Hematopoietic multipotent progenitor cell (in vitro differentiated cells): Measurements from ENCODE around the gene DTX4. TPM values are rescaled to one million over a fixed set of nuclear protein-coding genes. Genes with fewer than 3 reads are reported as not detected.

Experiments
- DNase-seq, 3 donors: peaks; one replicate each; pipeline ENCODE4 v3.0.0-alpha.2; 2011 to 2015; ENCODE audit warnings: low read depth in 2 of 3, low spot score in 2 of 3
- total RNA-seq: library from RNA; depleted of rRNA; stranded (reverse); fragments of >200 nt; gene quantifications from one replicate; pipeline ENCODE4 v1.2.3, GENCODE V29; 2012

DTX4 gene
- total RNA-seq, 1 donor = 0.54 TPM

DNA sequence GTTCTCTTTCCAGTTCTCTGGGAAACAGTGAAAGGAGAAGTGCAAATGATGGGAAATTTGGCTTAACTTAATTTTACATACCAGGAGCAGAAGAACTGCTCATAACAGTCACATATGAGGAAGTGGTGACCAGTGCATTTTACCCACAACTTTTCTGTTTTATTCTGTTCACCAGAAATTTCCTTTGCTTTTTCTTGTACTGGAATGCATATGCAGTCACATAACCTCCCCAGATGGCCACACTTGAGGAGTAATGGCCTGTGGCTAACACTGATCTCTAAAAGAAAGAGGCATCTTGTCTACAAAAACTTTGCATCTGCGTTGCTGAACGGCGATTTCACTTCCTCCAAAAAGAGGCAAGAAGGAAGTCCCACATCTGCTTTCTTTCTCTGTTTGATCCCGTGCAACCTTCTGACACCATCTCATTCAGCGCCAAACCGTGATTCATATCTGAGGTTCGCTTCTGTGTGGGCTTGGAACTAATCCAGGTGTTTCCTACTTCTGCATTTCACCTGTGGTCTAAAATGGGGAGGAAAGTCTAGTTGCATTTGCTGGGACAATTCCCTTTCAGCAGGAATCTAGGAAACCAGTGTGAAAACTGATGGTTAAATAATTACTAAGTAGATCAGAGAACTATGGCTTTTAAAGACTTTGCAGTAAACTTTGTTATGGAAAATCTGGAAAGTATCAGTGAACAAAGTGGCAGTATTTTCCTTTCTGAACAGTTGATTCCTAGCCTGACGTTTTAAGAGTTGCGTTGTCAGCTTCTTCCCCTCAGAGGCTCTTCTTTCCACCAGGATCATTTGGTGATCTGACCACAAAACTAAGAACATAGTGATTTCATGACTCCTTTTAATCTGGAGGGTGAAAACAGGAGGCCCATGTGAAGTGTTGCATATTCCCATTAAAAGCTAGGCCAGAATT is 45.0 kb downstream of the DTX4 start:
- peak in 2 of 3 donors; percentile 86 to 92 for DNase-seq

DNA sequence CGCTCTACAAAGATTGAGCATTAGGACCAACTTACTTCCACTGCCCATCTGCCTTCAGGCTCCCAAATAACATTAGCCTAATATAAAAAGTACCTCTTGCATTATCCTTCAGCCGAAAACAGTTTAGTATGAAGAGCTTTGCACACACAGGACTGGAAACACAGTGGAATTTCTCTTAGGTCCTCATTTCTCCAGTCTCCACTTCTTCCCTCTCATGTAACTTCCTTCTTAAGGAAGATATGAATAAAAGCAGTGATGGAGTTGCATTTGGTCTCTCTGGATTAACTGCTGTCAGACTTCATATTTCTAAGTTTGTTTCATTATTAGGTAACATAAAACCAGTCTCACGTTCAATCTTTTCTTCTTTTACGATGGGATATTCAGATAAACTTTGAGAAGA is 46.4 kb downstream of the DTX4 start:
- DNase-seq = no peak

DNA sequence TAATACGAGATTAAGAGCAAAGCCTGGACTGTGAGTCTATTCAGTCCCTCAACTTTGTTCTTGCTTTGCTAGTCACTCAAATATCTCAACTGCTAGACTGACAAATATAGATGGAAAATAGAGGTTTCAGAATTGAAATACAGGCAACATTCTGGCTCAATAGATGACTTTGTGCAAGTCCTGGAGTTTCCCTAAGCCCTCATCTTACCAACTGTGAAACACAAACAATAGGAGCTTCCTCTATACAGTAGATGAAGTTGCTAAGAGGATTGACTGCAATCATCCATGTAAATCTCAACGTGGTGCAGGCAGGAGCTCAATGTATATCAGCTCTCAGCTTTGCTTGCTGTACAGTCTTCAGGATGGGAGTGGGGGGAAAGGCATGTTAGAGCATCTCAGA is 47.0 kb downstream of the DTX4 start:
- DNase-seq = no peak

DNA sequence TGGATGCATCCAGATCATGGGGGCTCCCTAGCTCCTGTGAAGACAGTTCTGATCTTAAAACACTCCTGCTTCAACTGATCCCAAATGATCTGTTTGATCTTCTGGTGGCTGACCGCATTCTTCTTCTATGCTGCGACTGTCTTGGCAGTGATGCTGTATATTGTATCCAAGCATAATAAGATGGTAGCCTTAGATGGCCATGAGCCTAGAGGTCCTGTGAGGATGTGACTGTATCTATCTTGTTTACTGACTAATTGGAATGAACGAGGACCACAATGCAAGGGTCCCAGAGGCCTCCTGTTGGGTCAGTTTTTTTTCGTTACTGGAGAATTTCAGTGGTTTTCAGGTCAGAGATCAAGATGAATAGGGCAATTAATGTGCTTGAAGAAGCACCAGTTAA is 47.9 kb downstream of the DTX4 start:
- no peak for DNase-seq

DNA sequence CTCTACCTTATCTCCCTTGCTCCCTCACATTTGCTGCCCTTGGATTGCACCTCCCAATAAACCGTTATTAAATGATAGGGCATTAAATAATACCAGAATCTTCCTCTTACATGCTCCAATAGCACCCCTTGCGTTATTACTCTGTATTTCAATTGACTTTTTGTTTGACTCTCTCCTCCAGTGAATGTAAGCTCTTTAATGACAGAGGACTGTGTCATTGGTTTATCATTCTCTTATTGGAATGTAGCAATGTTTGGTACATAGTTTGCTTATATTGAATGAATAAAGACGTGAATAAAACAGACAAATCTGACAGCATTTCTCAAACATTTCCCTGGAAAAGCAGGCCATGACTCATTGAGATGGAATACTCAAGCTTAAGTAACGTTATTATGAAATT is 49.5 kb downstream of the DTX4 start:
- DNase-seq = no peak

DNA sequence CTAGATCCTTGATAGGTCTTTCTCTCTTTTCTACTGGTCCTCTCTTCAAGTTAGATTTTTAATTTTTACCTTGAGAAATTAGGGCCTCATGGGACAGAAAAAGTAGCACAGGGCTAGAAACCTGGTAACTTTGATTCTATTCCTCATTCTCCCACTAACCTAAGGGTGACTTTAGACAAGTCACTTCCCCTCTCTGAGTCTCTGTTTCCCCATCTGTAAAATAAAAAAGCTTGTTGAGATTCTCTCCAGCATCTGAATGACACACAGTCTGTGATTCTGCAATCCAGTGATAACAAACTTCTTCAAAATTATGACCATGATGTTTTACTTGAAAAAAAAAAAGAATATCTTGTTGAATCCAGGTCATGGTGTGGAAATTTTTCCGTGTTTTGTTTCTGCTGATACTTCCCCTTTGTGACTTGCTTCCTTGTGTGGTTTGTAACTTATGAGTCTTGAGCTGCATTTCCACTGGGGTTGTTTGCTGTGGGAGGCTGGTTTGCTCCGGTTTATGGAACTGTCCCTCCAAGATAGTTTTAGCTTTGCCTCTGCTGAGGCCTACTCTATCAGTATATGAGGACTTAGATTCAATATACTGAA is 50.6 kb downstream of the DTX4 start:
- peak in 1 of 3 donors; percentile 50 for DNase-seq

DNA sequence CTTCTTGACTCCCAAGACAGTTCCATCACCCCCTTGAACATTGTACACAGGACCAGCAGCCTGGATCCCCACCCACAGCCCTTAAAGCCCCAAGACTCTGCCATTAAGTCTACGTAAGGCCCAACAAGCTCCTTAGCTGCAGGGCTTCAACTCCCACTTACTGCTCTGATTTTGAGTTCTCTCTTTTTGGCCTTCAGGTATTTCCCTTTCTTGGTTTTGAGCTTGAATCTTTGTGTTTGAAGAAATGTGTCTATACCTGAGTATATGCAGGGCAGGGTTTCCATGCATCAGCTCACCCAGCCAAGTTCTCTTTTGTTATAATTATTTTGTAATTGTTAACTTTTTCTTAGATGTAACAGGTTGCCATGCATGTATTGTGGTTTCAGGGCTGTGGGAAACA is 51.2 kb downstream of the DTX4 start:
- no peak for DNase-seq

DNA sequence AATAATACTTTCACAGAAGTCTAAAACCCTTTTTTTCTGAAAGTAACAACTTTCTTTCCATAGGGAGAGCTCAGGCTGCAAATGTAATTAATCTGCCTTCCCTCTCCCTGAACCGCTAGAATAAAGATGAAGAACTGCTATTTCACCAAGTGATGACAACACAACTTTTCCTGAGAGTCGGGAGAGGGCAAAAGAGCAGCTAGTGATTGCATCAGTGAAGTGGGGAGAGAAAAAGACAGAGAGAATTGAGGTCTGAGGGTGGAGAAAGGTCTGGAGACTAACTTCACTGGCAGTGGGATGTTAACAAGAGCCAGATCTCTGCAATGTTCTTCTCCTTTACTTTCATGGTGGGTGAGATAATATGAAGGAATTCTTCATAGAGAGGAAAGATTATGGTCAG is 51.7 kb downstream of the DTX4 start:
- no peak for DNase-seq

DNA sequence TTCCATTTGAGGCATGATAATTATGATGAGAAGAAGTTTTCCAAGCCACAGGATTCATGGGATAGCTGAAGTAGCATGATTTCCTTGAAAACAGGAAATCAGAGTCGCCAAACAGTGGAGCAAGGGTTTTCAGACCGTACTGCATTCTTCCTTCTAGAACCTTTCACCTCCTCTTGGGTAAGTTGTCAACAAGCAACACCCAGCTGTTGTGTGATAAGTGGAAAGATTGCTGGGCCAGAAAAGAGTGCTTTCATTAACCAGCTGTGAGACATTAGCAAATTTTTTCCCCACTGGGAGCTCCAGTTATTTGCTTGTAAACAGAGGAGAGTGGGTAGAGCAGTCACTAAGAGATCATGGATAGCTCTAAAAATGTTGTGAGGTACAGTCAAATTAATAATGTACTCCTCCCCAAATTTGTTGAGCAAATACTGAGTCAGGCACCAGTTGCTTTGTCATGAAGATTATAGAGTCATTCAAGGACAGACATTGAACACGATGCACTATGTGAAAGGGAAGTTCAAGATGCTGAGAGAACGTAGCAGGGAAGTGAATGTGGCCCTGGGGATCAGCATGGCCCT is 52.5 kb downstream of the DTX4 start:
- no peak for DNase-seq

DNA sequence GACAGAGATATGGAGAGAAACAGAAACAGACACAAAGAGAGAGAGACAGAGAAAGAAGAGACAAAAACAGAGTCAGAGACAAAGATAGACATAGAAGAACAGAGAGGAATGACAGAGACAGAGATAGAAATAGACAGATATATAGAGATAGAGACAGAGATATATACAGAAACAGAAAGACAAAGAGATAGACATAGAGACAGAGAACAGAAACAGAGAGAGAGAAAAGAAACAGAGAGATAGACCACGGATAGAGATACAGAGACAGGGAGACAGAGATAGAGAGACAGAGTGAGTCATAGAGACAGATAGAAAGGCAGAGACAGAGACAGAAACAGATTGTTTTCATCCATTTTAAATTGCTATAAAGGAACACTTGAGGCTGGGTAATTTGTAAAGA is 53.1 kb downstream of the DTX4 start:
- DNase-seq = no peak

DNA sequence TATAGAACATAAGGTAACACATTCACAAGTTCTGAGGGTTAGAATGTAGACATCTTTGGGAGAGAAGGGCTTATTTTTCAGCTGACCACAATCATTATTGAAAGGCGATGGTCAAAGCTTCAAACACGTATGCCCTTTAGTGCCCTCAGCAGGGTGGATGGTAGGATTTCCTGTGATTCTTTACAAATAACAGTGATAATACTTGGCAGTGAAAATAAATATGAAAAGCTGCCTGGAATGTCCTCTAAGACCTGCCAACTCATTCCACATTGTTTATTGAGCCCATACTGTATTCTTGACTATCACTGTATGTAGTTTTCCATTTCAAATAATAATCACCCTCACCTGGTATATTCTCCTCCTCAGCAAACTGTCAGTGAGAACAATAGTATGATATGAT is 54.5 kb downstream of the DTX4 start:
- no peak for DNase-seq

DNA sequence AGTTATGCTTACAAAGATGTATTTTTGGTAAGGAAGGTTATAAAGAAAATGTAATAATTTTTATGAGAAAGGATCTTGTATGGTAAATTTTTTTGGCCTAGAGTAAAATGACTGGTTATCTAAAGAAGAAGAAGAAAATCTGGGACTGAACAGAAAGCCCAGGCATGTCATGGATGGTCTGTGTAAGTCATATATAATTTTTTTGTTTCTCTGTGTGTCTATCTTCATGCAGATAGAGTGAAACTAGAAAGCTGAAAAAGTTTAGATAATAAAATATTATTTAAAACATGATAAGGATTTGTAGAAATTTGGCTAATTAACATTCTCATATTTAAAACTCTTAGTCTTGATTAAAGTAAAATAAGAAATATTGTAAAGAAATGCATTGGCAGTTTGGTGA is 68.4 kb downstream of the DTX4 start:
- DNase-seq = no peak

DNA sequence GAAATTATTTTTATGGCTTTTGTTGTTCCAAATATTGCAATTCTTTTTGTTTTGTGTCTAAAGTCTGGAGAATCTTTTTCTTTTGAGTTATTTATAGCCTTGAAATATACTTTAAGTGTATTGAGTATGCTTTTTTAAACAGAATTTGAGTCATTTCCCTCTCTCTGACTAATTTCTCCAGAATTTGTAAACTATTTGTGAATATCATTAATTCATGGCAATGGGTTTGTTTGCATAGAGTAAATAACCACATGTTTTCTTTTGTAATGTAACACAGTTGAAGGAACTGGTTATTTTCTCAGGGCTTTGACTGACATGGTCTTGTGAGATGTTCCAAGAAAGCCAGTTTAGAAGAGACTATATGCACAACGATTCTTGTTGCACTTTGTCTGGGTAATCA is 71.7 kb downstream of the DTX4 start:
- DNase-seq = no peak

DNA sequence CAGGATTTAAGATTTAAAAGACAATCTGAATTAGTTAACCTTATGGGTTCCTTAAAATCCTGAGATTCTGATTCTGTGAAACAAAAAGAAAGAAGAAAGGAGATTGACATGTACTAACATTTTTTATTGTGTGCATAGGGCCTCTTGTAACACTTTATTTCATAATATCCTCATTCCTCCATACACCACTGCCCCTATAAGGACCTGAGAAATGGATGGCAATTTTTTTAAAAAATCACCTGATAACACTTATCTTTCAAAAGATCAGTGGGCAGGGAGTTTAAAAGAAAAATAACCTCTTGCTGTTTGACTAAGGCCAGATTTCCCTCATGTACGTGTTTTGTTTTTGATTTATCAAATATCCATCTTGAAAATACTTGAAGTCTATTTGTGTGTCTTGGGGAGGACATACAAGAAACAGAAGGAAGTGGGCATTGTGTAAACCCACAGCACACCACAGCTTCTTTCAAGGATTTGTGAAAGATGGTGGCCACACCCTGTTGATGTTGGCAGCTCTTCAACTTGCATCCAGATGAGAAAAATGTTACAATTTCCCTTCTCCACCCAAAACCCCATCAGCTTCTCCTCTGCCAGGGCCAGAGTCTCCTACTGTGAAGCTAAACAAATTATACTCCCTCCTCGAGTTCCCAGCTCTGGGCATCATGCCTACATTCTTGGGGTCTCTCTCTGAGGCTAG is 75.7 kb downstream of the DTX4 start:
- peak in 1 of 3 donors; percentile 43 for DNase-seq

DNA sequence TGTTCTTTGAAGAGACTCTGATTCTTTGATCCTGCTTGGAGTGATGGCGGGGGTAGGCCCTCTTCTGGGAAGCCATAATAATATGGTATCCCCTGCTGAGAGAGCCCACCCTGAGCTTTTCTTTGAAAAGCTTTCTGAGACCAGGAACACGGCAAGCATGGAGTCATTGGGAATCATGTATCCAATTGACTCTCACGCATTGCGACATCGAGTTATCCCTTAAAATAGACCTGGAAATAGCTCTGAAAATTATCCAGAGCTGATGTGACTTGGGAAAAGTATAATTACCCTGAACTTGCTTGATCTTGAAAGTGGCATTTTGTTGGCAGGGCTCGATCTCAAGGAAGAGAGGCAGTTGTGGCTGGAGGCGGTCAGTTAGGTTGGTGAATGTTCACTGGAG is 77.6 kb downstream of the DTX4 start:
- no peak for DNase-seq

DNA sequence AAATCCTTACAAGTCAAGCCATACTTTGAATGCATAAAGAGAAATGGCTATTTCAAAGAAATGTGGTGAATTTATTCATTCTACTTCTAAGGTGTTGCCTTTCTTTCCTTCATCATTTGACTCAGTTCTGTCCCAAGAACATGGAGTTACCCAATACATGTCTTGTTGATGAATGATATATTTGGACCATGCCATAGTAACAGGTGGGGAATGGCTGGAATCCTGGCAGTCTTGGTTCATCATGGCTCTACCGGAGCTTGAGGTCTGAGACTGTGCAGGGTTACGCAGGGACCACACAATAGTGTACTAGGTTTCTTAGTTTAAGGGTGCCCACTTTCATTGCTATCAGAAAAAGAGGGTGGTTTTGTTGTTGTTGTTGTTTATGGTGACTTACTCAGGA is 81.1 kb downstream of the DTX4 start:
- no peak for DNase-seq

DNA sequence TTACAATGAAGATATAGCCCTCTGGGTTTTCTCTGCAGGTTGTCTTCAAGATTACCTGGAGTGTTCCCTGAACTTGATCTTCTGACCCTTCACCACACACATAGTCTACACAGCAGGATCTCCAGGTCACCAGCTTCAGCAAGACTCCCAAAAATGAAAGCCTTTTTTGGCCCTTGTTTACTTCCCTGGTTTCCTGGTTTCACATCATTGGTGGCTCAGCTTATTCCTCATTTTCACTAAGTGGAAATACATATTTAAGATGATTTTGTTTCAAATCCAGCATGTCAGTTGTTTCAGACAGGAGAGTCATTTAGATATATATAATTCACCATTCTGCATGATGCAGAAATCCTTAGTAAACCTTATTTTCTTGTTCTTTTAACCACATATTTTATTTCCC is 82.4 kb downstream of the DTX4 start:
- DNase-seq = no peak

DNA sequence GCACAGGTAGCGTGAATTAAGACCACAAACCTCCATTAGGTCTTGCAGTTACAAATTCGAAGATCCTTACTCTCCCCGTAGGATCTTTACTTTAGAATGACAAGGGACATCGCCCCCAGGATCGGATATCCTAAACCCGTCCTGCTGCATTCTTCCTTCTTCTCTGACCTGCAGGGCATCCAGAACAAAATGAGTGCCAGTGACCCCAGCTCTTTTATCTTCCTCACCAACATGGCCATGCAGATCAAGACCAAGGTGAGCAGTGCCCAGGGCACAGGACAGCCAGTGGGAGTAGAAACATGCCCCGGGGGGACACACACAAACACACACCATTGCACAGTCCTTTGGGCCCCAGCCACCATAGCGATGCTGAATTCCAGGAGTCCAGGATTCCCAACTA is 83.3 kb downstream of the DTX4 start:
- DNase-seq = no peak
